GOT3 (cell line): Measurements from ENCODE around the gene PLAAT2.
A peak's percentile ranks its signal among the peaks of the same experiment; 100 is the strongest.
"Not testable (repeated sequence)": the region's sequence is repeated elsewhere in the genome, so short reads cannot be mapped to it uniquely, and the experiment has no call there.

Experiments used
- DNase-seq: peaks from one replicate; lab custom pipeline; 2025; ENCODE audit warnings: mixed read lengths; lab: John Stamatoyannopoulos, UW

Gene PLAAT2

DNA sequence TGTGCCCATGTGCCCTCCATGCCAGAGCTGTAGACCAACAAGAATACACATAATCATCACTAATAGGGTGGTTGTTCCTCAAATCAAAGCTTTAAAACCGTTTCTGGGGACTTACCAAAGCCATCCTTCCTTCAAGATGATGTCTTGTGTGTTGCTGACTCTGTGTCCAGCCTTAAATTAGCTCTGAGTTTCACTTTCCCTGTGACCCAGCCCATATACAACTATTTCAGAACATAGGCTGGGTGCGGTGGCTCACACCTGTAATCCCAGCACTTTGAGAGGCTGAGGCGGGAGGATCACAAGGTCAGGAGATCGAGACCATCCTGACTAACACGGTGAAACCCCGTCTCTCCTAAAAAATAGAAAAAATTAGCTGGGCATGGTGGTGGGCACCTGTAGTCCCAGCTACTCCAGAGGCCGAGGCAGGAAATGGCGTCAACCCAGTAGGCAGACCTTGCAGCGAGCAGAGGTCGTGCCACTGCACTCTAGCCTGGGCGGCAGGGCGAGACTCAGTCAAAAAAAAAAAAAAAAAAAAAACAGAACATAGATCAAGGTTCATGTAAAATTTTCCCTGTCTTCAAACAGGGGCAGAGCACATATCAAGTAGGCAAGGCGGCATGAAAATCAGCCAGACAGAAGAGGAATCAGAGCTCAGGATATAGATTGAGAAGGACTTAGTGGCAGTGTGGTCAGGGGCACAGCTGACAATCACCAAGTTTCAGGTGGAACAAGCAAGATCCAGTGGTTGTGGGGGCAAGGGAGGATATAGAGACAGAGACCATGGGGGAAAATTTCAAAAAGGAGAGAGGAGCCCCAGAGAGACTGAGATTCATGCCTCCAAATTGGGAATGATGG is at the start of gene PLAAT2:
Gene PLAAT2 (minus strand): TSS at position 179 of the 855 bp plus-strand sequence. CDS start 55 bp downstream, at position 124.
- DNase-seq = no peak

DNA sequence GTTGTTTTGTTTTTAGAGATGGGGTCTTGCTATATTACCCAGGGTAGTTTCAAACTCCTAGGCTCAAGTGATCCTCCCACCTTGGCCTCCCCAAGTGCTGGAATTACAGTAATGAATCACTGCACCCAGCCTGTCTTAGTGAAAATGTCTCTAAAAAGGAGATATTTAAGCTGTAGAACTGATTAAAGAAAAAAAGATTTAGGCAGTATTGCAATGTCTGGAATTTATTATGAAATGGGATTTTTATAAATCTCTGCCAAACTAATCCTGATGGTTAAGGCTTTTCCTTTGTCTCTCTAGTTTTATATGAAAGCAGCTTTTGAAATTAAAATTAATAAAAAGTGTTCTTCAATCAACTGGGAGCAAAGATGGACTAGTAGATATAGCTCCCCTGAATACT is 49.0 kb upstream of the PLAAT2 start:
- DNase-seq = no peak

DNA sequence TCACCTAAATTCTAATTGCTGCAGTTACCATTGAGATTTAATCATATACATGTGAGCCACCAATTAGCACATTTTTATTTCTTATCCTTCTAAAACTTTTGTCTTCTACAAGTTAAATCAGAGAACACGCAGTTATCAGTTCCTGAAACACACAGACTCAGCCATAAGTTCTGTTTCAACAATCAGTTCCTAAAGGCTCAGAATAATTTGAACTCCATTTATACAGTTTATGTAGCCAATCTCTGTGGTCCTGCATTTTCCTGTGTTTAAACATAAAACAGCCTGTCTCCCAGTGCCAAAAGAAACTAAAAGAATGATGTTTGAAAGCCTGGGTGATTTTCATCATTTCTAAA is 48.2 kb upstream of the PLAAT2 start:
- DNase-seq = no peak

DNA sequence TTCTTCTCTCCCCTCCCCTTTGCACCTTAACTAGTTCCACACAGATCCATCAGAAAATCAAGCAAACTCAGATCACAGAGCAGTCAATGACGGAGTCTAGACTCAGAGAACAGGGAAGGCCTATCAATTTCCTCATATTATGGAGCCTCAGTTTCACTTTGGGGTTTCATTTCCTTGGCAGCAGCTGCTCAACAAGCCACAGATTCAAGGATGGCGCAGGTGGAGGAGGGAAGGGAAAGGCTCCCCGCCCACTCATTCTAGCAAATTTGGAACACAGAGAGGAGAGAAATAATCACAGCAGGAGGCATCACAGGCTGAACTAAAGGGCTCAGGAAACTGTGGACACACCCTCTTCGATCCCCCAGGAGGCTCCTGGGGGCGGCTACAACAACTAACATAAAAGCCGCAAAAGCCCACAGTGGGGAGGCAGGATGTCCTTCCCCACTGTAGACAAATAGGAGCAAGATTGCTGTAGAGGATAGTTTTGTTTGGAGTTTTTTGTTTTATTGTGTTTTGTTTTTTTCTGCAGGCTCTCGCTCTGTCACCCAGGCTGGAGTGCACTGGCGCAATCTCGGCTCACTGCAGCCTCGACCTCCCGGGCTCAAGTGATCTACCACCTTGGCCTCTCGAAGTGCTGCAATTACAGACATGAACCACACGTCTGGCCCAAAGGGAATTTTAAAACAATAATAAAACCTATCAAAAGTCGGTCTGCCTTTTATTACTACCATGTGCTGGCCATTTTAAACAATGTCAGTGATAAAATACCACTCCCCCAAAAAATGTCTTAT is 47.6 kb upstream of the PLAAT2 start:
- DNase-seq = no peak

DNA sequence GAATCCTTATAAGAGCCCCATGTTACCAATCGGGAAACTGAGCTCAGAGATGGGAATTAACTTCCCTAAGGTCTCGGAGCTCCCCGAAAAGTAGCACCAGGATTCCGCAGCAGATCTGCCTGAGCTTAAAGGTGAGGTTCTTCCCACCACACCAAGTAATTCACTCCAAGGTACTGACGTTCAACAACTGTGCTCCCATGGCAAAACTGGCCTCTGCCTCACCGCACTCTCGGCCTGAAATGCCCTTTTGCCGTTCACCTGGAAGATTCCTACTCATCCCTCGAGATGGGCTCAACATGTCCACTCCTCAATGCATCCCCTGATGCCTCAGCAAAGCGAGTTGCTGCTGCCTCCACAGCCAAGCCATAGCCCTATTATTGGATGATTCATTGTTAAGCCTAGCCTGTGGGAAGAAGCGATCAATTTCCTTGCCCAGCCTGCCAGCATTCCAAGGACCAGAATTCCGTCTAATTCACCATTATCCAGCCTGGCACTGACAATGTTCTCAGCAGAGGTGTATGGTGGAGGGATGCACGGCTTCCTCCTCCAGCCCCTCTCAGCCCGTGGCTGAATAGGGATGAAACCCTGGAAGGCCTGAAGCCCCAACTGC is 46.9 kb upstream of the PLAAT2 start:
- no peak for DNase-seq

DNA sequence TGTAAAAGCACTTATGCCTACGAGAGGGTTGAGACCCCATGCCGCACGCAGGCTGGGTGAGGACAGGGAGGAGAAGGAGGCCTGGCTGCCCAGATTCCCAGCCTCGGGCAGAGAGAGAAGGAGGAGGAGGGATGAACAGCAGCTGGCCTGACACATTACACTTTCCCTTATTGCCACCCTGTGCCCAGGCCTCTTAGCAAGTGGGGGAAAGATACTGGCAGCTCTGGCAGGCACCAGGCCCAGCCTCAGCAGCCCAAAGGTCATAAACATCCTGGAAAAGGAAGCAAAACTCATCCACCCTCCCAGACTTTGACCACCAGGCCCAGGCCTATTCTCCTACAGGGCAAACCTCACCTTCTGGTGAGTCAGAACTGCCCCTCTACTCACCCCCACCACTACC is 46.4 kb upstream of the PLAAT2 start:
- DNase-seq = no peak

DNA sequence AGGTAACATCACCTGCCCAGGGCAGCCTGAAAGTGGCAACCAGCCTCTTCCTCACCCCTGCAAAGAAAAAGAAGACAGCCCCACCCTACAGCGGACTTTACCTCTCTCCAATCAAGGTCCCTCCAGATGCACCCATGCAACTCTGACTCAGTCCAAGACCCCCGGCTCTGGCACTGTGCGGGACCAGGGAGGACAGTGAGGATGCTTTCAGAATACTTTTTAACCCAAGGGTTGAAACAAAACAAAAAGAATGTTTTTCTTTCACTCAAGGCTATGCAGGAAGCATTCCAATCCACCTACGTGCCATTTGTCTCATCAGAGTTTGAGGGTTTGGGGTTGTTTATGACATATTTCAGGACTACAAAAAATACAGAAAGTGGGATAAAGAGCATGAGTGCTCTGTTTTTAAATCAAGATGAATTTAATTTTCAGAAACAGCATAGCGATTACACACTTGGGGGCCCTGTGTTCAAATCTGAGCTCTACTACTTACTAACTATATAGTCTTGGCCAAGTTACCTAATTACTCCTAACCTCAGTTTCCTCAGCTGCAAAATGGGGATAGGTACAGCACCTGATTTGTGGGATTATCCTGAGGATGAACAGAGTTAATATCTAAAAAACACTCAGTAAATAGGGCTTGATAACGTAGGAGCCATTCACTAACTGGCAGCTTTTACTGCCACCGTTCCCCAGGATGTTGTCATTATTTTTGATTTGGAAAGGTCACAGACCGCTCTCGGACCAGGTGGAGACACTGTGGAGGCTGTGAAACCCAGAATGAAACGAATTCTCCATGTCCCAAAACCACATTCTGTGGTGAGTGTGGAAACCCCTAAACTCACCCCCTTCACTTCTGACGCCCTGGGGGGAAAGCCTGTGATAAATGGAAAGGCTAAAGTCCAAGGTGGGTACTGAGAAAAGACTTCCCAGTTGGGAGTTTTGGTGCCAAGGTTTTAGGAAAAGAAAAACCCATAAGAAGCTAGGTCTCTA is 45.5 kb upstream of the PLAAT2 start:
- no peak for DNase-seq

DNA sequence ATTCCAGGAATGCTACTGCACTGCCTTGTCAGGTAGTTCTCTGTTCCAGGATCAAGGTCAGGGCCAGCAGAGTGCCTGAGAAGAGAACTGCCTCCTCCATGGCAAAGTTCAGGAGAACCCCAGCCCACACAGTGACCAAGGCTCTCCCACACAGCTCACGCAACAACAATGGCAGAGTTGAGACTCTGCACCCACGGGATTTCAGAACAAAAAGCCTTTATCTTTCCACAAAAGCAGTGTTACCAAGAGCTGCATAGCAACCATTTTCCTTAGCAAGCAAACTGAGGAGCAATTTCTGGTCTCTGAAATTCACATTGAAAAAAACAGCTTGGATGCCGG is 40.0 kb upstream of the PLAAT2 start:
- no peak for DNase-seq

DNA sequence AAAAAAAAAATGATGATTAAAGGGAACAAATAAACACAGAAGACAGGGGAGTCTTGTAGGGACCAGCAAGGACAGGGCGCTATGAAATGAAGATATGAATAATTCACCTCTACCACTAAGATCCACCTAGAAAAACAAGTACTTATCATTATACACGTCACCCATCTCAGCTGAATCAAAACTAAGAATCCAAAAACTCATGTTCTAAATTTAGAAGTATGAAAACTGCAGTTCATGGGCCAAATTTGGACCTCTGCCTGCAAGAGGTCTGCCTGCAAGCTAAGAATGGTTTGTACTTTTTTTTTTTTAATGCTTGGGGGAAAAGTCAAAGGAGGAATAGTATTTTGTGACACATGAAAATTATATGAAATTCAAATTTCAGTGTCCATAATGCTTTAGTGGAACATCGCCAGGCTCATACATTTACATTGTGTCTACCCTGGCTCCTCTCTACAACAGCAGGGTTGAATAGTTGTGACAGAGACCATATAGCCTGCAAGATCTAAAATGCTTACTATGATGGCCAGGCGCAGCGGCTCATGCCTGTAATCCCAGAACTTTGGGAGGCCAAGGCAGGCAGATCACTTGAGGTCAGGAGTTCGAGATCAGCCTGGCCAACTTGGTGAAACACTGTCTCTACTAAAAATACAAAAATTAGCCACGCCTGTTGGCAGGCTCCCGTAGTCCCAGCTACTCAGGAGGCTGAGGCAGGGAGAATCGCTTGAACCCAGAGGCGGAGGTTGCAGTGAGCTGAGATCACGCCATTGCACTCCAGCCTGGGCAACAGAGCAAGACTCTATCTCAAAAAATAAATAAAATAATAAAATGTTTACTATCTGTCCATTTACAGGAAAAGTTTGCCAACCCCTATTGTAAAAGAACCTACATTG is 39.4 kb upstream of the PLAAT2 start:
- DNase-seq = not testable (repeated sequence)

DNA sequence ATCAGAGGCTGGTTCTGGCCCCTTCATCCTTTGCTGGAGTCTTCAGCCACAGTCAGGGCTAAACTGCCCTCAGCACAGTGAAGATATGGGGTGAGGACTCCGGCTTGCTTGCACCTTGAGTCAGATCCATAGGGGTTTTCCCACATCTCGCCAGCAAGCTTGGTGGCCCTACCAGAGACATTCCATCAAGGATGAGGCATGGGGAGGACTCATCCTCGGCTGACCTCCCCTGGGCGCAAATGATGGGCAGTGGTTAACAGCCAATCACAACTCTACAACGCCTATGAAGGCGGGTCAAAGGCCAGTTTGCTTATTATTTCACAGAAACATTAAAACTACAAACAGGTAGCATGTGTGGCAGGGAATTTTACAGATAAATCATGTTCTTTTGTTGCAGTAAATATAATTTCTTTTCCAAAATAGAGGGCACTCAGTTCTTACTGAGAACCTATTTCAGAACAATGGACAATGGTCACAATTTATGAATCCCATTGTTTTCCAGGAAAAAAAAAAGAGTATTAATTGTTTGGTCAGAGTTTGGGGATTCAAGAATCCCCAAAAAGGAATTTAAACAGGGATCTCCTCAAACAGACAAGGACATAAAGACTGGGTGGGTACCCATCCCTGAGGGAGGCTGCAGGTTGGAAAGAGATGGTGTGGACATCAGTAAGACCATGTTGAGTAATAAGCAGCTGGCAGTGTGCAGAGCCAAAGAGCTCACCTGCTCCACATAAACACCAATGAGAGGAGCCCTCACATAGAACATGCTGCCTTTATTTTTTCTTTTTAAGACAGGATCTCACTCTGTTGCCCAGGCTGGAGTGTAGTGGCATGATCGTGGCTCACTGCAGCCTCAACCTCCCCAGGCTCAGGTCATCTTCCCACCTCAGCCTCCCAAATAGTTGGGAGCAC is 36.3 kb upstream of the PLAAT2 start:
- peak; percentile 21 for DNase-seq

DNA sequence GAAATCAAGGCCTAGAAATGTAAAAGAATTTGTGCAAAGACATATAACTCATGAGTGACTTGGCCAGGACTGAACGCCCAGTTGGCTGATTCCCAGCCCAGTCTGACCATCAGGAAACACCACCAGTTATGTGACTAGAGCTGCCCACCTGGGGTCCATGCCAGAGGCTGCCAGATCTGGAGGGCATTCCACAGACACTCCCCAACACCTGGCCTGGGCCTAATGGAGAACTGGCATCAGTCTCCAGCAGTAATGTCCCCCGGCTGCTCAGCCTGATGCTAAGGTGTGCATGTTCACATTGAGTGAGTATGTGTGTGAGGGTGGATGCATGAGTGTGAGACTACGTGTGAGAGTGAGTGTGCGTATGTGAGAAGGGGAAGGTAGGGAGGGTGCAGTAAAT is 35.4 kb upstream of the PLAAT2 start:
- no peak for DNase-seq

DNA sequence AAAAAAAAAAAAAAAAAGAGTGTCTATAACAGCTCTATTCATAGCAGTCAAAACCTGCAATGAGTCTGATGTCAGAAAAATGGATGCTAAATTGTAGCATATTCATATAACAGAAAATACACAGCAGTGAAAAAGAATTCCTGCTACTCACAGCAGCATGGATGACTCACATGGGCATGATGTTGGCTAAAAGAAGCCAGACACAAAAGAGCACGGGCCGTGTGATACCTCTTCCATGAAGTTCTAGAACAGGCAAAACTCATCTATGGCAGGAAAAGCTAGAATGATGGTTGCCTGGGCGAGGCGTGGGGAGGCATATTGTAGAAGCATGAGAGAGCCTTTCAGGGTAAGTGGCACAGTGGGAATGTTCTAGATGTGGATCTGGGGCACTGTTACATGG is 32.1 kb upstream of the PLAAT2 start:
- DNase-seq = no peak

DNA sequence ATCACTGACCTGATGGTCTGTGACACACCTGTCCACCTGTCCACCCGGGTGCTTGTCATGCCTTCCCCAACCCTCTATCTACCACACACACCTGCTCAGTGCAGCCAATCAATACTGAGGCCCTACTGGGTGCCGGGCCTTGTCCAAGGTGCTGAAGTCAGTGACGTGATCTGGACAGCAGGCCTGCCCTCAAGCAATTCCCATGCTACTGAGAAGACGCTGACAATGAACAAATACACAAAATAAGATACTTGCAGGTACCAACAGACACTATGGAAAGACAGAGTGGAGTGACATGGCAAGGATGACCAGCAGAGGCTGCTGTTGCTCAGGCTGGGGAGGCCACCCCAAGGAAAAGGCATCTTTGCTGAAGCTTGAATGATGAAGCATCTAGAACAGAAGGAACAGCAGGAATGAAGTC is 29.8 kb upstream of the PLAAT2 start:
- no peak for DNase-seq

DNA sequence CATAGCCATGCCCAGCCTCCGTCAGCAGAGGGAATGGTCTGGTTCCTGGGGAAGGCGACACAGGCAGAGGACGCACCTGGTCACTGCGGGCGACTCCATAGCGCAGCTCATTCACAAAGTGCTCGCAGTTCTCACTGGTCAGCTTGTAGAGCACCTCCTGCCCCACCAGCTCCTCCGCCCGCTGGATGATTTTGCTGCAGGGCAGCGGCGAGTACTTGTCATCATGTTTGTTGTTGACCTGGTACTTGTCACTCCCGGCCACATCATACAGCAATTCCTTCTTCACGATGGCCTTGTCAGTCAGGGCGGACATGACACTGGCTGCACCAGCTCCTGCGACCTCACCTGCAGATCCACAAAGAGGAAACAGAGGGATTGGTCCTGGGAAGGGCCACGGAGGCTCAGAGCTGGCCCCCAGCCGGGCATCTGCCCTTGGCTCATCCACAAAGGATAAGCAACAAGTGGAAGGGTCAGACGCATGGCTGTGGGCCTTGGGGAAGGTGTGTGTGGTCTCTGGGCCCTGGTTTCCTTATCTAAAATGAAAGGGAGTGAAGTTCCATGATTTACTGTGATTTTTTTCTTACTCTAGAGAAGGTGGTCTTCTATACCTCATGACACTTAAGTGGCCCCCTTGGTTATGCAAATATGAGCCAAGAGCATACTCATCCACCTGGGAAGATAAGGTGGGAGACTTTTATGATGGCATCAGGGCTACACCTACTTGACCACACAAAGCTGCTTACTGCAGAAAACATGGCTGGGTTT is 27.0 kb upstream of the PLAAT2 start:
- no peak for DNase-seq

DNA sequence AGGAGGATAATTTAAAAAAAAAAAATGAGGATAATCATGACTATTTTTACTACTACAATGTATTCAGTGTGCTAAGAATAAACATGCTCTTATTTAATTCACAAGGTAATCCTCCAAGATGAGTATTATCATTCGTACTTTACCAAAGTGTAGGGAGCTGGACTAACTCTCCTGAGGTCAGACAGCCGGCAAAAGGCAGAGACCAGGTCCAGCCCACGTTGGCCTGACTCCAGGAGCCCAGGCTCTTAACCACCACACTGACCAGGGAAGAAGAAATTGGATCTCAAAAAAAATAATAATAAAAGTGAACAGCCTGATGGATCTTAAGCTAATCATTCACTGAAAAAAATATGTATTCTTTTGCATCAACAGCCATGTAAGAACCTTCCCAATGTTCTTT is 25.8 kb upstream of the PLAAT2 start:
- DNase-seq = no peak

DNA sequence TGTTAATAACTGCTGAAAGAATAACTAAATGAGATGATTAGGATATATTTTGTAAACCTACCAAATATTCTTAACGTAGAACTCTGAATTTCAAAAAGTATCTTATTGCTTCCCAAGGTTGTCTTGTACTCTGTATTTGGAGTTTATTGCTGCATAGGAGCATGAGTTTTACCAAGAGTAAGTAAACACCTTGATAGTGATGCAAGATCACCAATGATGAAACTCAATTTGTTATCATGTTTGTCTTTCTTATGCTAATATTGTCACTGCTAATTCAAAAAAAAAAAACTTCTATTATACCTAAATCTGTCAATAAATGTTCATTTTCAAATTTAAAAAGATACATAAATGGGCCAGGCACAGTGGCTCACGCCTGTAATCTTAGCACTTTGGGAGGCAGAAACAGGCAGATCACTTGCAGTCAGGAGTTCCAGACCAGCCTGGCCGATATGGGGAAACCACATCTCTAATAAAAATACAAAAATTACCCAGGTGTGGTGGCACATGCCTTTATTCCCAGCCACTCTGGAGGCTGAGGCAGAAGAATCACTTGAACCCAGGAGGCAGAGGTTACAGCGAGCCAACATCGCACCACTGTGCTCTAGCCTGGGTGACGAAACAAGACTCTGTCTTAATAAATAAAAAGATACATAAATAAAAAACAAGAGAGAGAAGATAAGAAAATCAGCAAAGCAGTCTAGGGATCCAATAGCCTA is 23.4 kb upstream of the PLAAT2 start:
- DNase-seq = no peak

DNA sequence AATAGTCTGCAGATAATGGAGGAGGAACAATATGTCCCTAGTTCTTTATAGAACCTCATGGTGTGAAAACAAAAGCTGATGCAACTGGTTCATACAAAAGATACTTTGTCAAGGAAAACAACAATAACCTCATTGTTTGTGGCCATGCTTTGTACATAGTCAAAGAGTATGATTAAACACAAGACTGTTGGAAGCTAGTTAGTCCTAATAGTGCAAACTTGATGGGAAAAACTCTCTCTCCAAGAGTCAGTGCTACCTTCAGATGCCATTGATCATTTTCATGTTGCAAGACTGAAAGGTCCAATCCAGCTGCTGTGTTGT is 20.1 kb upstream of the PLAAT2 start:
- no peak for DNase-seq

DNA sequence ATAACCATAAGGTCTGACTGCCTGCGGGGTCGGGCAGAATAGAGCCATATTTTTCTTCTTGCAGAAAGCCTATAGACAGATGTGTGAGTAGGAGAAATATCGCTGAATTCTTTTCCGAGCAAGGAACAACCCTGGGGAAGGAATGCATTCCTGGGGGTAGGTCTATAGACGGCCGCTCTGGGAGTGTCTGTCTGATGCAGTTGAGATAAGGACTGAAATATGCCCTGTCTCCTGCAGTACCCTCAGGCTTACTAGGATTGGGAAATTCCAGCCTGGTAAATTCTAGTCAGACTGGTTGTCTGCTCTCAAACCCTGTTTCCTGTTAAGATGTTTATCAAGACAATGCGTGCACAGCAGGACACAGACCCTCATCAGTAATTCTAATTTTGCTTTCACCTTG is 18.0 kb upstream of the PLAAT2 start:
- DNase-seq = not testable (repeated sequence)
